Measurements from ENCODE around the gene CCDC17. TPM values are rescaled to one million over a fixed set of nuclear protein-coding genes. Genes with fewer than 3 reads are reported as not detected.

CCDC17 gene
- total RNA-seq, 1 donor from 2014 or later: 1.9 TPM

GRCh38 chr1:45640293-45640692, 16.4 kb upstream of the CCDC17 start:
- no peak for TF ChIP-seq CTCF (conservative IDR thresholded peaks at IDR 0.05)
- Mint-ChIP-seq H3K4me1 (peaks cover 8% of the 10 kb centered on the region), H3K27me3 (ENCODE audit: low read depth) (no peaks in the 10 kb centered on the region), H3K9me3 (no peaks in the 10 kb centered on the region), H3K36me3 (ENCODE audit: low read depth) (peaks cover 4% of the 10 kb centered on the region), H3K27ac (ENCODE audit: unreplicated experiment) (no peak overlapping the region), H3K4me3 (no peak overlapping the region)
- DNase-seq (ENCODE audit: low read depth, low spot score): no peak

GRCh38 chr1:45635211-45635610, 11.4 kb upstream of the CCDC17 start:
- Mint-ChIP-seq H3K27ac (ENCODE audit: unreplicated experiment) (no peak overlapping the region), H3K27me3 (ENCODE audit: low read depth) (no peaks in the 10 kb centered on the region), H3K4me3 (no peak overlapping the region), H3K9me3 (no peaks in the 10 kb centered on the region), H3K36me3 (ENCODE audit: low read depth) (peaks cover 13% of the 10 kb centered on the region), H3K4me1 (no peaks in the 10 kb centered on the region)
- no peak for TF ChIP-seq CTCF (conservative IDR thresholded peaks at IDR 0.05)
- DNase-seq (ENCODE audit: low read depth, low spot score): no peak

GRCh38 chr1:45630429-45630828, 6.6 kb upstream of the CCDC17 start:
- no peaks in the 10 kb centered on the region for H3K27me3 Mint-ChIP-seq (ENCODE audit: low read depth)
- H3K4me3 Mint-ChIP-seq: no peak overlapping the region
- H3K9me3 Mint-ChIP-seq: no peaks in the 10 kb centered on the region
- H3K4me1 Mint-ChIP-seq: no peaks in the 10 kb centered on the region
- H3K27ac Mint-ChIP-seq (ENCODE audit: unreplicated experiment): no peak overlapping the region
- no peak for TF ChIP-seq CTCF (conservative IDR thresholded peaks at IDR 0.05)
- no peak for DNase-seq (ENCODE audit: low read depth, low spot score)
- peaks cover 15% of the 10 kb centered on the region for H3K36me3 Mint-ChIP-seq (ENCODE audit: low read depth)

GRCh38 chr1:45629035-45629434, 5.2 kb upstream of the CCDC17 start:
- H3K4me3 Mint-ChIP-seq: no peak overlapping the region
- H3K27ac Mint-ChIP-seq (ENCODE audit: unreplicated experiment): peak overlapping the region; percentile 57
- H3K36me3 Mint-ChIP-seq (ENCODE audit: low read depth): peaks cover 20% of the 10 kb centered on the region
- no peak for DNase-seq (ENCODE audit: low read depth, low spot score)
- no peaks in the 10 kb centered on the region for H3K4me1 Mint-ChIP-seq
- no peaks in the 10 kb centered on the region for H3K9me3 Mint-ChIP-seq
- H3K27me3 Mint-ChIP-seq (ENCODE audit: low read depth): no peaks in the 10 kb centered on the region
- no peak for TF ChIP-seq CTCF (conservative IDR thresholded peaks at IDR 0.05)

GRCh38 chr1:45622524-45623394, 1.1 kb downstream of the CCDC17 start:
- no peak for DNase-seq (ENCODE audit: low read depth, low spot score)
- H3K9me3 Mint-ChIP-seq: no peaks in the 10 kb centered on the region
- TF ChIP-seq CTCF (conservative IDR thresholded peaks at IDR 0.05): no peak
- H3K4me1 Mint-ChIP-seq: no peaks in the 10 kb centered on the region
- no peak overlapping the region for H3K4me3 Mint-ChIP-seq
- H3K36me3 Mint-ChIP-seq (ENCODE audit: low read depth): peaks cover 22% of the 10 kb centered on the region
- H3K27ac Mint-ChIP-seq (ENCODE audit: unreplicated experiment): no peak overlapping the region
- peaks cover 8% of the 10 kb centered on the region for H3K27me3 Mint-ChIP-seq (ENCODE audit: low read depth)
